ENCODE data around the gene TRDMT1. TPM values are rescaled to one million over a fixed set of nuclear protein-coding genes. Genes with fewer than 3 reads are reported as not detected.

The TRDMT1 gene
- total RNA-seq, 1 donor from 2014 or later, result 35.6 TPM

GRCh38 chr10:17239345-17240085, 38.0 kb upstream of the TRDMT1 start:
- H4K20me1 ChIP-seq (ENCODE audit: low read depth), result no peaks in the 10 kb centered on the region
- H3K4me3 ChIP-seq, result no peak overlapping the region
- no peak overlapping the region for H3K4me2 ChIP-seq
- H3K9ac ChIP-seq, result no peak overlapping the region
- no peak overlapping the region for H2AFZ ChIP-seq (replicated peaks)
- Mint-ChIP-seq H3K36me3 (peaks cover 15% of the 10 kb centered on the region), H3K9me3 (no peaks in the 10 kb centered on the region), H3K27ac (peak overlapping the region; percentile 15), H3K27me3 (ENCODE audit: insufficient read depth, low read depth) (peaks cover 7% of the 10 kb centered on the region), H3K4me1 (peaks cover 44% of the 10 kb centered on the region), H3K4me3 (peak overlapping the region; percentile 41)
- TF ChIP-seq EZH2 (IDR thresholded peaks at IDR 0.05), result no peak
- TF ChIP-seq CTCF (IDR thresholded peaks at IDR 0.05), result no peak
- no peak for TF ChIP-seq EZH2phosphoT487 (IDR thresholded peaks at IDR 0.05)
- no peak overlapping the region for H3K27ac ChIP-seq
- H3F3A ChIP-seq (ENCODE audit: low read depth), result peaks cover 34% of the 10 kb centered on the region
- no peaks in the 10 kb centered on the region for H3K9me3 ChIP-seq (ENCODE audit: low read depth)
- no peaks in the 10 kb centered on the region for H3K79me2 ChIP-seq (ENCODE audit: low read depth)
- DNase-seq (ENCODE audit: low spot score), result no peak
- H3K27me3 ChIP-seq, result no peaks in the 10 kb centered on the region
- peaks cover 25% of the 10 kb centered on the region for H3K36me3 ChIP-seq
- no peaks in the 10 kb centered on the region for H3K4me1 ChIP-seq

- TF ChIP-seq EZH2phosphoT487 (IDR thresholded peaks at IDR 0.05), result no peak
- no peak for TF ChIP-seq CTCF (IDR thresholded peaks at IDR 0.05)
- TF ChIP-seq EZH2 (IDR thresholded peaks at IDR 0.05), result no peak
Observed at GRCh38 chr10:17238445-17239291, 37.2 kb upstream of the TRDMT1 start.

GRCh38 chr10:17237915-17238444, 36.5 kb upstream of the TRDMT1 start:
- H3K36me3 ChIP-seq, result peaks cover 29% of the 10 kb centered on the region
- H3K27me3 ChIP-seq, result no peaks in the 10 kb centered on the region
- peaks cover 58% of the 10 kb centered on the region for H3K4me1 Mint-ChIP-seq
- no peak overlapping the region for H3K9ac ChIP-seq
- no peaks in the 10 kb centered on the region for H3K4me1 ChIP-seq
- H2AFZ ChIP-seq (replicated peaks), result no peak overlapping the region
- no peaks in the 10 kb centered on the region for H3K9me3 ChIP-seq (ENCODE audit: low read depth)
- no peak overlapping the region for H3K27ac ChIP-seq
- H4K20me1 ChIP-seq (ENCODE audit: low read depth), result peaks cover 9% of the 10 kb centered on the region
- peak overlapping the region; percentile 46 for H3K27ac Mint-ChIP-seq
- TF ChIP-seq EZH2 (IDR thresholded peaks at IDR 0.05), result no peak
- TF ChIP-seq CTCF (IDR thresholded peaks at IDR 0.05), result no peak
- no peak for TF ChIP-seq EZH2phosphoT487 (IDR thresholded peaks at IDR 0.05)
- no peak overlapping the region for H3K4me2 ChIP-seq
- H3K36me3 Mint-ChIP-seq, result peaks cover 24% of the 10 kb centered on the region
- peaks cover 1% of the 10 kb centered on the region for H3K79me2 ChIP-seq (ENCODE audit: low read depth)
- DNase-seq (ENCODE audit: low spot score), result no peak
- H3F3A ChIP-seq (ENCODE audit: low read depth), result peaks cover 34% of the 10 kb centered on the region
- H3K9me3 Mint-ChIP-seq, result no peaks in the 10 kb centered on the region
- H3K27me3 Mint-ChIP-seq (ENCODE audit: insufficient read depth, low read depth), result peaks cover 7% of the 10 kb centered on the region
- H3K4me3 Mint-ChIP-seq, result no peak overlapping the region
- no peak overlapping the region for H3K4me3 ChIP-seq

More at GRCh38 chr10:17238445-17239291, 37.2 kb upstream of the TRDMT1 start:
- Mint-ChIP-seq H3K4me3 (no peak overlapping the region), H3K27ac (peak overlapping the region; percentile 48), H3K36me3 (peaks cover 21% of the 10 kb centered on the region), H3K9me3 (no peaks in the 10 kb centered on the region), H3K4me1 (peaks cover 51% of the 10 kb centered on the region), H3K27me3 (ENCODE audit: insufficient read depth, low read depth) (peaks cover 7% of the 10 kb centered on the region)
- peaks cover 34% of the 10 kb centered on the region for H3F3A ChIP-seq (ENCODE audit: low read depth)
- H3K9me3 ChIP-seq (ENCODE audit: low read depth), result no peaks in the 10 kb centered on the region
- H3K4me2 ChIP-seq, result no peak overlapping the region
- no peak overlapping the region for H3K27ac ChIP-seq
- no peaks in the 10 kb centered on the region for H3K4me1 ChIP-seq
- H3K79me2 ChIP-seq (ENCODE audit: low read depth), result no peaks in the 10 kb centered on the region
- peaks cover 2% of the 10 kb centered on the region for H4K20me1 ChIP-seq (ENCODE audit: low read depth)
- H3K4me3 ChIP-seq, result no peak overlapping the region
- no peaks in the 10 kb centered on the region for H3K27me3 ChIP-seq
- H2AFZ ChIP-seq (replicated peaks), result no peak overlapping the region
- no peak overlapping the region for H3K9ac ChIP-seq
- H3K36me3 ChIP-seq, result peaks cover 25% of the 10 kb centered on the region
- DNase-seq (ENCODE audit: low spot score), result no peak

Measured in neural progenitor cell (in vitro differentiated cells).